ENCODE measurements around the gene GUCY1A2. TPM values are rescaled to one million over a fixed set of nuclear protein-coding genes. Genes with fewer than 3 reads are reported as not detected.

Gene GUCY1A2
- polyA plus RNA-seq, 1 donor (not counting 4 experiments of a cell fraction or from before 2014, with no cell fraction given), result not detected

GRCh38 chr11:106840947-106841346, 177.3 kb downstream of the GUCY1A2 start:
- no peaks in the 10 kb centered on the region for H3K4me1 ChIP-seq (ENCODE audit: control insufficient read depth, extremely low read depth, insufficient read depth, low read length)
- H3K27ac ChIP-seq (ENCODE audit: control insufficient read depth, insufficient read depth, low read length), result no peak overlapping the region
- H3K27me3 ChIP-seq (ENCODE audit: control insufficient read depth, extremely low read depth, insufficient read depth, low read length), result no peaks in the 10 kb centered on the region
- no peak overlapping the region for H3K4me2 ChIP-seq (ENCODE audit: control insufficient read depth, extremely low read depth, insufficient read depth, low read depth, low read length)
- H3K9me1 ChIP-seq (ENCODE audit: control insufficient read depth, extremely low read depth, insufficient read depth, low read length), result no peaks in the 10 kb centered on the region
- no peaks in the 10 kb centered on the region for H3K79me2 ChIP-seq (ENCODE audit: control insufficient read depth, insufficient read depth, low read length)
- DNase-seq (ENCODE audit: low read depth, low spot score), result no peak
- TF ChIP-seq CTCF (optimal IDR thresholded peaks at IDR 0.05 in 1 of 3, IDR thresholded peaks at IDR 0.05 in 1 of 3, conservative IDR thresholded peaks at IDR 0.05 in 1 of 3; ENCODE audit: extremely low read depth in 1 of 3, insufficient read depth in 2 of 3, low read length in 3 of 3), result no peak
- H3K36me3 ChIP-seq (ENCODE audit: control insufficient read depth in 2 of 2, extremely low read depth in 1 of 2, insufficient read depth in 2 of 2, low read length in 2 of 2), result no peaks in the 10 kb centered on the region
- no peaks in the 10 kb centered on the region for H3K9me3 ChIP-seq (ENCODE audit: control insufficient read depth, low read depth, low read length)
- no peak overlapping the region for H2AFZ ChIP-seq (ENCODE audit: control insufficient read depth, low read length)
- dilution Hi-C loops (cut with MboI; ENCODE audit: extremely low pct_ligation_motif_present, low sequenced_read_pairs), result no loop called here
- H4K20me1 ChIP-seq (ENCODE audit: control insufficient read depth, extremely low read depth, insufficient read depth, low read length), result no peaks in the 10 kb centered on the region
- no peak for FAIRE-seq
- H3K9ac ChIP-seq (ENCODE audit: control insufficient read depth, extremely low read depth, insufficient read depth, low read length), result no peak overlapping the region
- no peak overlapping the region for H3K4me3 ChIP-seq (ENCODE audit: control insufficient read depth in 2 of 3, extremely low read depth in 1 of 3, insufficient read depth in 2 of 3, low read depth in 1 of 3, low read length in 3 of 3)

DNA sequence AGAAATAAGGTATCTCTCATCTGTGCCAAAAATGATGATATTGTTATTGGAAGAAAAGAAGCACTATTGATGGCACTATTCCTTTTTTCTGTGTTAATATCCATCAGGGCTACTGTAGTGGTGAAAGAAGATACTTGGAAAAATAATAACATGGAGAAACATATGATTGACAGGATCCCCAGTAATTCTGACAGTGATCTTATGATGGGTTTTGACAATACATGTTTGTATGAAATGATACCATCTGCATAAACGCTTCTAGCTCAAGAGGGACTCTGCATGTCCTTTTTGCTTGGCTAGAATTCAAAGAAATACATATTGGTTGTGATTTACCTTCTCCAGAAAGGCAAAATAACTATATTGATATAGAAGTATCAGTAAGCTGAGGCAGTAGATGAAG, 178.1 kb downstream of the GUCY1A2 start:
- FAIRE-seq, result no peak
- dilution Hi-C loops (cut with MboI; ENCODE audit: extremely low pct_ligation_motif_present, low sequenced_read_pairs), result no loop called here

More for the DNA sequence above, 178.1 kb downstream of the GUCY1A2 start:
- no peak overlapping the region for H2AFZ ChIP-seq (ENCODE audit: control insufficient read depth, low read length)
- no peak overlapping the region for H3K27ac ChIP-seq (ENCODE audit: control insufficient read depth, insufficient read depth, low read length)
- TF ChIP-seq CTCF (optimal IDR thresholded peaks at IDR 0.05 in 1 of 3, IDR thresholded peaks at IDR 0.05 in 1 of 3, conservative IDR thresholded peaks at IDR 0.05 in 1 of 3; ENCODE audit: extremely low read depth in 1 of 3, insufficient read depth in 2 of 3, low read length in 3 of 3) (no peak), EZH2 (IDR thresholded peaks at IDR 0.05; ENCODE audit: low read length) (no peak)
- H3K9me1 ChIP-seq (ENCODE audit: control insufficient read depth, extremely low read depth, insufficient read depth, low read length), result no peaks in the 10 kb centered on the region
- H3K4me2 ChIP-seq (ENCODE audit: control insufficient read depth, extremely low read depth, insufficient read depth, low read depth, low read length), result no peak overlapping the region
- H3K27me3 ChIP-seq (ENCODE audit: control insufficient read depth, extremely low read depth, insufficient read depth, low read length), result no peaks in the 10 kb centered on the region
- DNase-seq (ENCODE audit: low read depth, low spot score), result no peak
- no peak overlapping the region for H3K9ac ChIP-seq (ENCODE audit: control insufficient read depth, extremely low read depth, insufficient read depth, low read length)
- no peaks in the 10 kb centered on the region for H3K79me2 ChIP-seq (ENCODE audit: control insufficient read depth, insufficient read depth, low read length)
- H3K4me3 ChIP-seq (ENCODE audit: control insufficient read depth in 2 of 3, extremely low read depth in 1 of 3, insufficient read depth in 2 of 3, low read depth in 1 of 3, low read length in 3 of 3), result no peak overlapping the region
- H3K4me1 ChIP-seq (ENCODE audit: control insufficient read depth, extremely low read depth, insufficient read depth, low read length), result no peaks in the 10 kb centered on the region
- no peaks in the 10 kb centered on the region for H3K36me3 ChIP-seq (ENCODE audit: control insufficient read depth in 2 of 2, extremely low read depth in 1 of 2, insufficient read depth in 2 of 2, low read length in 2 of 2)
- no peaks in the 10 kb centered on the region for H4K20me1 ChIP-seq (ENCODE audit: control insufficient read depth, extremely low read depth, insufficient read depth, low read length)
- no peaks in the 10 kb centered on the region for H3K9me3 ChIP-seq (ENCODE audit: control insufficient read depth, low read depth, low read length)

Measured in keratinocyte (primary cell).